Fibroblast of the aortic adventitia (primary cell): ENCODE data around the gene IGSF6. TPM values are rescaled to one million over a fixed set of nuclear protein-coding genes. Genes with fewer than 3 reads are reported as not detected.
"Not testable (repeated sequence)": the region's sequence is repeated elsewhere in the genome, so short reads cannot be mapped to it uniquely, and the experiment has no call there.

Source experiments
- DNase-seq: peaks from one replicate; pipeline ENCODE4 v3.0.0-alpha.2; 2010; ENCODE audit warnings: low read depth
- H3K4me3 ChIP-seq: 2 replicates; pipeline ENCODE4 v1.5.1; 2011; ENCODE audit warnings: low read depth, mild to moderate bottlenecking, control low read depth, low read length, moderate library complexity
- total RNA-seq: library from RNA; depleted of rRNA; stranded (reverse); fragments of >200 nt; gene quantifications from 2 replicates; pipeline ENCODE4 v1.2.3, GENCODE V29; 2012; ENCODE audit warnings: low replicate concordance
- TF ChIP-seq, protein P1 (sequence below): IDR thresholded peaks from 2 replicates; pipeline ENCODE4 v1.5.1; 2011; ENCODE audit warnings: mild to moderate bottlenecking, low read length, control low read depth, inconsistent platforms; ENCODE audit not compliant: insufficient read depth

The IGSF6 gene
- total RNA-seq, 1 donor = not detected

- no peak overlapping the region for H3K4me3 ChIP-seq
Observed at GRCh38 chr16:21685034-21685455, 32.6 kb upstream of the IGSF6 start.

GRCh38 chr16:21684199-21684598 is 31.8 kb upstream of the IGSF6 start:
- H3K4me3 ChIP-seq = no peak overlapping the region
- TF ChIP-seq, protein P1, sequence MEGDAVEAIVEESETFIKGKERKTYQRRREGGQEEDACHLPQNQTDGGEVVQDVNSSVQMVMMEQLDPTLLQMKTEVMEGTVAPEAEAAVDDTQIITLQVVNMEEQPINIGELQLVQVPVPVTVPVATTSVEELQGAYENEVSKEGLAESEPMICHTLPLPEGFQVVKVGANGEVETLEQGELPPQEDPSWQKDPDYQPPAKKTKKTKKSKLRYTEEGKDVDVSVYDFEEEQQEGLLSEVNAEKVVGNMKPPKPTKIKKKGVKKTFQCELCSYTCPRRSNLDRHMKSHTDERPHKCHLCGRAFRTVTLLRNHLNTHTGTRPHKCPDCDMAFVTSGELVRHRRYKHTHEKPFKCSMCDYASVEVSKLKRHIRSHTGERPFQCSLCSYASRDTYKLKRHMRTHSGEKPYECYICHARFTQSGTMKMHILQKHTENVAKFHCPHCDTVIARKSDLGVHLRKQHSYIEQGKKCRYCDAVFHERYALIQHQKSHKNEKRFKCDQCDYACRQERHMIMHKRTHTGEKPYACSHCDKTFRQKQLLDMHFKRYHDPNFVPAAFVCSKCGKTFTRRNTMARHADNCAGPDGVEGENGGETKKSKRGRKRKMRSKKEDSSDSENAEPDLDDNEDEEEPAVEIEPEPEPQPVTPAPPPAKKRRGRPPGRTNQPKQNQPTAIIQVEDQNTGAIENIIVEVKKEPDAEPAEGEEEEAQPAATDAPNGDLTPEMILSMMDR = peak; percentile 45
- DNase-seq = no peak

More at GRCh38 chr16:21685034-21685455, 32.6 kb upstream of the IGSF6 start:
- TF ChIP-seq, protein P1 = no peak
- no peak for DNase-seq

GRCh38 chr16:21683184-21683583 is 30.8 kb upstream of the IGSF6 start:
- TF ChIP-seq, protein P1 = no peak
- no peak overlapping the region for H3K4me3 ChIP-seq
- no peak for DNase-seq

GRCh38 chr16:21680714-21681113 is 28.3 kb upstream of the IGSF6 start:
- not testable (repeated sequence) for DNase-seq, H3K4me3 ChIP-seq

DNA sequence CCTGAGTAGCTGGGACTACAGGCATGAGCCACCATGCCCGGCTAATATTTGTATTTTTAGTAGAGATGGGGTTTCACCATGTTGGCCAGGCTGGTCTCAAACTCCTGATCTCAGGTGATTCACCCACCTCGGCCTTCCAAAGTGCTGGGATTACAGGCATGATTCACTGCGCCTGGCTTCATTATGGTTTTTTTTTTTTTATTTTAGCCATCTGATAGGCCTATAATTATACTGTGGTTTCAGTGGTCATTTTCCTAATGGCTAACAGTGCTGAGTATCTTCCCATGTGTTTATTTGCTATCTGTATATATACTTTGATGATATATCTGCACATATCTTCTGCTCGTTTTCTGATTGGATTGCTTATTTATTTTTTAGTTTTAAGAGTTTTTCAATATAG is 22.0 kb upstream of the IGSF6 start:
- DNase-seq, H3K4me3 ChIP-seq: not testable (repeated sequence)

DNA sequence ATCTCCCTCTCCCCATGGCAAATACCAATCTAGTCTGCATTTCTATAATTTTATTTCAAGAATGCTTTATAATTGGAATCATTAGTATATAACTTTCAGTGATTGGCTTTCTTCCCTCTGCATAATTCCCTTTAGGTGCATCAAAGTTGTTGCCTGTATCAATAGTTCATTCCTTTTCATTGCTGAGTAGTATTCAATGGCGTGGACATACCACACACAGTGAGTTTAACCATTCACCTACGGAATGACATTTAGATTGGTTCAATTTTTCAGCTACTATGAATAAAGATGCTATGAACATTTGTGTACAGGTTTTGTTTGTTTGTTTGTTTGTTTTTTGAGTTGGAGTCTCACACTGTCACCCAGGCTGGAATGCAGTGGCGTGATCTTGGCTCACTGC is 21.1 kb upstream of the IGSF6 start:
- TF ChIP-seq, protein P1 = no peak
- no peak for DNase-seq

GRCh38 chr16:21667575-21667974 is 15.2 kb upstream of the IGSF6 start:
- TF ChIP-seq, protein P1 = no peak
- DNase-seq = no peak
- no peak overlapping the region for H3K4me3 ChIP-seq

More for the DNA sequence above, 21.1 kb upstream of the IGSF6 start:
- H3K4me3 ChIP-seq = no peak overlapping the region

GRCh38 chr16:21666772-21667171 is 14.4 kb upstream of the IGSF6 start:
- TF ChIP-seq, protein P1 = no peak
- no peak overlapping the region for H3K4me3 ChIP-seq
- no peak for DNase-seq
